HG02763 (cell line): ENCODE measurements around the gene FBXO9.

ENCODE experiments used
- ATAC-seq: cut with Tn5 transposase; IDR thresholded peaks from one replicate; pipeline ENCODE4 v1.9.1; 2021; ENCODE audit warnings: mild to moderate bottlenecking, moderate library complexity; ENCODE audit not compliant: unreplicated experiment

FBXO9 gene

GRCh38 chr6:53130569-53131290 is 65.5 kb downstream of the FBXO9 start:
- ATAC-seq: no peak

DNA sequence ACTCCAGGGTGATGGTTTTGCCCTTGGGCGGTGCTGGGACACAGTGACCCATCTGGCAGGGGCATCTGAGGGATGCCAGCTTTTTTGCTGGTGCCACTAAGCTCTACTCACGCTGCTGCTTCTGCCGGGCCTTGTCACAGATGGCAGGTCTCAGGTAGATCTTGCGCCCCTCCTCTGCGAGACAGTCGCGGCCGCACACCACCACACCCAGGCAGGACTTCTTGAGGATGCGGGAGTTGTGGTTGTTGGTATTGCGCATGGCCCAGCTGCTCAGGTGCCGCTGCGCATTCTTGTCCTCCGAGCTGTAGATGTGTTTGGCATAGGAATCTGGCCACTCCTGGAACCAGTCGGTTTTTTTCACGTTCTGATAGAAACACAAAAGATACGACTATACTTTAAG is 68.8 kb downstream of the FBXO9 start:
- no peak for ATAC-seq

DNA sequence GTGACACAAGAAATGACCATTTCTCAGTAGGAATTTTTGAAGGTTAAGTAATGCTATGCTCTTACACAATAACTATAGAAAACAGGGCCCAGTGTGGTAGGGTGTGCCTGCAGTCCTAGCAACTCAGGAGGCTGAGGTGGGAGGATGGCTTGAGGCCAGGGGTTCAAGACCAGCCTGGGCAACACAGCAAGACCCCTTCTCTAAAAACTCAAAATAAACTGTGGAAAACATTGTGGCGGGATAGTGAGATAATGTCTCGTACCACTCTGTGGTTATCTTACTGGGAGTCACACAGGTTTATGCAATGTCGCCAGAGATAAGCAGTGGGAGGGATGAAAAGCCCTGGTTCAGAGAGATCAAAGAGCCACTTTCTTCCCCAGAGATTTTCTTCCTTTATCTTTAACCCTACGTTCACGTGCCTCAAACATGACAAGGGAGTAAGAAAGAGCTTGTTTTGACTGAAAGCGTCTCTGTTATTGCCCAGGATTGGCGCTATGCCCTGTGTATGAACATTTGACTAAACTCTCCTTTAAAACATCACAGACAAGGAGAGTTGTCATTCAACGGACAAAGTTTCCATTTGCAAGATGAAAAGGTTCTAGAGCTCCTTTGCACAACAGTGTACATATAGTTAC is 69.5 kb downstream of the FBXO9 start:
- no peak for ATAC-seq

- ATAC-seq: no peak
These were observed 70.9 kb downstream of the FBXO9 start for GRCh38 chr6:53136000-53136609.

- no peak for ATAC-seq
These were observed 74.7 kb downstream of the FBXO9 start for GRCh38 chr6:53139841-53140413.

DNA sequence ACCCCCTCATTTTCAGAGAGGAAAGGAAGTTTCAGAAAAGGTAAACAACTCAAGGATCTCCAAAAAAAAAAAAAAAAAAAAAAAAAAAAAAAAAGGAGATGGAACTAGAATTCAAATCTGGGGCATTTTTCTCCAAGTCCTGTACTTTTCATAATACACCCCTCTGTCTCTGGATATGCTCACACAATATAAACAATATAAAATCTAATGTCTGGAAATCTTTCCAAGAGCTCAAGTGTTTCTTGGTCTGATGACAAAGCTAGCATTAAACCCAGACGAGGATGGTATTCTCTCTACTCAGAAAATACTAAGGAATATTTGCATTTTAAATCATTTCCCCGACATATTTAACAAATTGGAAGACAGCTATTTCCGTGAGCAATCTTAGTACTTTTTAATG is 77.6 kb downstream of the FBXO9 start:
- no peak for ATAC-seq

DNA sequence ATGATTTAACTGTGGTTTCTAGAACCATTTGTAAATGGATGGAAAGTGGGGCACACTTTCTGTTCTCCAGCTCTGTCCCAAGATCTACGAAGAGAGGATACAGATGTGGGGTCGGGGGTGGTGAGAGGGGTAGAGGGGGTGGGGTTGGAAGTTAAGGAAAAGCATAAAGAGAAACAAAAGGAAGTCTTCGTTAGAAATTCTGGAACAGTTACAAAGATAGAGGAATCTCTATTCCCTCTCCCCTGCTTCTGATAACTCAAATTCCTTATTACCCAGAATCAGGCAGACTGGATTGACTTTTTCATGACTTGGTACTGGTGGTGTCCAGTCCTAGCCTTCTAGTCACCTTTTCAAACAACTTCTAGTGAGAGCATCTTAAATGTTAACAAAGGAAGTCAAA is 78.5 kb downstream of the FBXO9 start:
- ATAC-seq: no peak

DNA sequence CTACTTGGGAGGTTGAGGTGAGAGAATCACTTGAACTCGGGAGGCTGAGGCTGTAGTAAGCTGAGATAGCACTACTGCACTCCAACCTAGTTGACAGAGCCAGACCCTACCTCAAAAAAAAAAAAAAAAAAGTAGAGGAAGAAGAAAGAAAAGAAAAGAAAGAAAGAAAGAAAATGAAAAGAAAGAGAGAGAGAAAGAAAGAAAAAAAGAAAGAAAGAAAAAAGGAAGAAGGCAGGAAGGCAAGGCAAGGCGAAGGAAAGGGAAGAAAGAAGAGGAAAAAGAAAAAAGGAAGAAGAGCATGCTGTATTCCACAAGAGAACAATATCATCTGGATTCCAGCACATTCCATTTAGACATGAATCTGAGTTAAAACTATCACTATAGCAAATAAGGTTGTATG is 79.6 kb downstream of the FBXO9 start:
- no peak for ATAC-seq

DNA sequence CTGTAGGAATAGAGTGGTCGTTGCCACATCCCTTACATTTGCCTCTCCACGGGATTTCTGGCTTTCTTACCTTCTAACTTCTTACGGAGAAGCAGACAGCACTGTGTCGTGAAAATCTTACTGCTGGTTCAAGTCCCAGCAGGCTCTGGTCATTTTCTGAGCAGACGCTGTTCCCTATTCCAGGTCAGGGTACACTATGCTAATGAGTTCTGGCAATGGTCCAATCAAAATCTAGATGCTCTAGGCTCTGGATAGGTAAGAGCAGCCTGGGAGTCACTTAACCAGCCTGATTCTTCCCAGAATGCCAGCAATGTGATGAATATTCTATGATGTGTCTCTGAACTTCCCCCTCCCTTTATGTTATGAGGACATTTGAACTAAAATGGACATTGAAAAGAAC is 83.5 kb downstream of the FBXO9 start, which contains the start of gene GCM1:
TSS of gene GCM1 (minus strand) at position 158 of the 400 bp plus-strand sequence. CDS start 3,209 bp downstream, outside the sequence.
- no peak for ATAC-seq
